Measurements from ENCODE around the gene PTPRC.

PTPRC gene

GRCh38 chr1:198741744-198742143 lies 102.9 kb downstream of the PTPRC start:
- Mint-ChIP-seq H3K4me1 (ENCODE audit: low read depth) (peaks cover 56% of the 10 kb centered on the region), H3K4me3 (no peak overlapping the region), H3K27me3 (no peaks in the 10 kb centered on the region), H3K36me3 (ENCODE audit: low read depth) (peaks cover 66% of the 10 kb centered on the region), H3K27ac (peak overlapping the region; percentile 68), H3K9me3 (peaks cover 13% of the 10 kb centered on the region)
- no peak for DNase-seq

DNA sequence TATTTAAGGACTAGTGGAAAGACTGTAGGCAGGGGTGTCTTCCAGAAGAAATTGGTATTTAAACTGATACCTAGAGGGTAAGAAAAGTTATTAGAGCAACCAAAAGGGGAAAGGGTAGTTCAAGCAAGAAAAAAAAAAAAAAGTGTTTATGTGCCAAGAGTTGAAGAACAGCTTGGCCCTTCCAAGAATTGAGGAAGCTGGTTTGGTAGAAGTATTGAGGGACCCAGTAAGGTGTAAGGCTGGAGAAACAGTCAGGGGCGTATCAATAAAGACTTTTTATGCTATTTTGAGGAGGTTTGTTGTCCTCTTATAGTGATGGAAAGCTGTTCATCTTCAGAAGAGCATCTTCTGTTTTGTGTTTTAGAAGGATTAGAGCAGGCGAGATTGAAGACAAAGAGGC lies 108.3 kb downstream of the PTPRC start:
- Mint-ChIP-seq H3K27ac (no peak overlapping the region), H3K27me3 (no peaks in the 10 kb centered on the region), H3K9me3 (no peaks in the 10 kb centered on the region), H3K4me3 (no peak overlapping the region), H3K4me1 (ENCODE audit: low read depth) (peaks cover 28% of the 10 kb centered on the region), H3K36me3 (ENCODE audit: low read depth) (peaks cover 40% of the 10 kb centered on the region)
- no peak for DNase-seq

DNA sequence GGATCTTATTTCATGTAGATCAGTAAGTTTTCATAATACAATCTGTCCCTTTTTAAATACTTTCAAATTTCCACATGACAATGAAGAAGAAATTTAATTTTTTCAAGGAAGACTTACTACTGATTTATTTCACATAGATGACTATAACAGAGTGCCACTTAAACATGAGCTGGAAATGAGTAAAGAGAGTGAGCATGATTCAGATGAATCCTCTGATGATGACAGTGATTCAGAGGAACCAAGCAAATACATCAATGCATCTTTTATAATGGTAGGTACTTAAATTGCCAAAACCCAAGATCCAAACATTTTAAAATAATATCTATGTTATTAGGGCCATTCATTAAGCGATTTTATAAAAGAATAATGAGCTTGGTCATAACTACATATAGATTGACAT lies 110.4 kb downstream of the PTPRC start:
- Mint-ChIP-seq H3K36me3 (ENCODE audit: low read depth) (peaks cover 47% of the 10 kb centered on the region), H3K4me3 (no peak overlapping the region), H3K9me3 (no peaks in the 10 kb centered on the region), H3K4me1 (ENCODE audit: low read depth) (peaks cover 18% of the 10 kb centered on the region), H3K27me3 (no peaks in the 10 kb centered on the region), H3K27ac (peak overlapping the region; percentile 33)
- no peak for DNase-seq

DNA sequence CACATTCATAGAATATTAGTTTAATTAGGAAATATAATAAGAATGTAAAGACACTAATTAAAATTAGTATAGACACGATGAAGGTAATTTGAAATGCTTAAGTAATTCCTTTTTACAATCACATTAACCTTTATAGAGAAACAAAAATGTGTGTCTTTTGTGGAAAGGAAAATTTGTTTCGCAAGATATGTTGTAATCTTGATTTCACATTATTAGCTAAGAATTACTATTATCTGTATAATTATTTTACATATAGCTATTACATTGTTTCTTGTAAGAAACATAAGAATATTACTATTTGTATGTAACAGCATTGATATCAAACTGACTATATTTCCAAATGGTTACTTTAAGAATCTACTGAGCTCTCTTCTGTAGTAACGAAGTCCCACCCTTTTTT lies 111.2 kb downstream of the PTPRC start:
- H3K4me1 Mint-ChIP-seq (ENCODE audit: low read depth) = peaks cover 18% of the 10 kb centered on the region
- H3K27me3 Mint-ChIP-seq = no peaks in the 10 kb centered on the region
- H3K9me3 Mint-ChIP-seq = no peaks in the 10 kb centered on the region
- DNase-seq = no peak
- no peak overlapping the region for H3K4me3 Mint-ChIP-seq
- no peak overlapping the region for H3K27ac Mint-ChIP-seq
- H3K36me3 Mint-ChIP-seq (ENCODE audit: low read depth) = peaks cover 55% of the 10 kb centered on the region

DNA sequence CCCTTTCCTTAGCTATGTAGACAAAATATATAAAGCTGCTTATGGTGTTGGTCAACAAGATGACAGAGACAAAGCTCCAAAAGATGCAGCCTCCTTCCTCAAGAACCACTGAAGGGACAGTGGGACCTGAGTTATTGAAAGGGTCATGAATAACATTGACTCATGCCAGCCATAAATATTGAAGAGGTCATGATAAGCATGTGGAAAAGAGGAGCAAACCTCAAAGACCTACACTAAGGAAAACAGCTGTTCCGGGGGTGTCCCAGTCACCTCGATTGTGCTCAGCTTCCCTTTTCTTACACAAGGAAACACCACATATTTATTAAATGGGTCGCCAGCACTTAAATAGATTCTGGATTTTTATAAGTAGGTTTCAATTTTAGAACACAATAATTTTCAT lies 112.9 kb downstream of the PTPRC start:
- Mint-ChIP-seq H3K4me1 (ENCODE audit: low read depth) (peaks cover 18% of the 10 kb centered on the region), H3K4me3 (no peak overlapping the region), H3K27ac (peak overlapping the region; percentile 76), H3K36me3 (ENCODE audit: low read depth) (peaks cover 69% of the 10 kb centered on the region), H3K9me3 (no peaks in the 10 kb centered on the region), H3K27me3 (no peaks in the 10 kb centered on the region)
- no peak for DNase-seq

GRCh38 chr1:198754670-198755069 lies 115.8 kb downstream of the PTPRC start:
- H3K27me3 Mint-ChIP-seq = no peaks in the 10 kb centered on the region
- no peak for DNase-seq
- no peak overlapping the region for H3K4me3 Mint-ChIP-seq
- H3K9me3 Mint-ChIP-seq = no peaks in the 10 kb centered on the region
- H3K27ac Mint-ChIP-seq = peak overlapping the region; percentile 79
- peaks cover 10% of the 10 kb centered on the region for H3K4me1 Mint-ChIP-seq (ENCODE audit: low read depth)
- peaks cover 68% of the 10 kb centered on the region for H3K36me3 Mint-ChIP-seq (ENCODE audit: low read depth)

DNA sequence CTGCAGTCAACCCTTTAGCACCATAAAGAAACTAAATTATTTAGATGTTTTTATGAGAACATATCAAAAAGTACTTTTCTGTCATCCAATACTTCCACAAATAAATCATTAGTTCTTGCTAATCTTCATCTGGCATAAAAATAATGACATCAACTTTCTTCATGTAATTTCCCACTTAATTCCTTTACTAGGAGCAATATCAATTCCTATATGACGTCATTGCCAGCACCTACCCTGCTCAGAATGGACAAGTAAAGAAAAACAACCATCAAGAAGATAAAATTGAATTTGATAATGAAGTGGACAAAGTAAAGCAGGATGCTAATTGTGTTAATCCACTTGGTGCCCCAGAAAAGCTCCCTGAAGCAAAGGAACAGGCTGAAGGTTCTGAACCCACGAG lies 116.9 kb downstream of the PTPRC start:
- Mint-ChIP-seq H3K36me3 (ENCODE audit: low read depth) (peaks cover 62% of the 10 kb centered on the region), H3K9me3 (peaks cover 4% of the 10 kb centered on the region), H3K4me3 (no peak overlapping the region), H3K4me1 (ENCODE audit: low read depth) (peaks cover 15% of the 10 kb centered on the region), H3K27ac (peak overlapping the region; percentile 14), H3K27me3 (no peaks in the 10 kb centered on the region)
- no peak for DNase-seq

DNA sequence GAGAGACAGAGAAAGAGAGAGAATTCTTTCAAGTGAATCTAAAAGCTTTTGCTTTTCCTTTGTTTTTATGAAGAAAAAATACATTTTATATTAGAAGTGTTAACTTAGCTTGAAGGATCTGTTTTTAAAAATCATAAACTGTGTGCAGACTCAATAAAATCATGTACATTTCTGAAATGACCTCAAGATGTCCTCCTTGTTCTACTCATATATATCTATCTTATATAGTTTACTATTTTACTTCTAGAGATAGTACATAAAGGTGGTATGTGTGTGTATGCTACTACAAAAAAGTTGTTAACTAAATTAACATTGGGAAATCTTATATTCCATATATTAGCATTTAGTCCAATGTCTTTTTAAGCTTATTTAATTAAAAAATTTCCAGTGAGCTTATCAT lies 117.6 kb downstream of the PTPRC start:
- H3K4me1 Mint-ChIP-seq (ENCODE audit: low read depth) = peaks cover 16% of the 10 kb centered on the region
- H3K27me3 Mint-ChIP-seq = no peaks in the 10 kb centered on the region
- peaks cover 4% of the 10 kb centered on the region for H3K9me3 Mint-ChIP-seq
- no peak overlapping the region for H3K4me3 Mint-ChIP-seq
- H3K27ac Mint-ChIP-seq = peak overlapping the region; percentile 64
- H3K36me3 Mint-ChIP-seq (ENCODE audit: low read depth) = peaks cover 54% of the 10 kb centered on the region
- no peak for DNase-seq

DNA sequence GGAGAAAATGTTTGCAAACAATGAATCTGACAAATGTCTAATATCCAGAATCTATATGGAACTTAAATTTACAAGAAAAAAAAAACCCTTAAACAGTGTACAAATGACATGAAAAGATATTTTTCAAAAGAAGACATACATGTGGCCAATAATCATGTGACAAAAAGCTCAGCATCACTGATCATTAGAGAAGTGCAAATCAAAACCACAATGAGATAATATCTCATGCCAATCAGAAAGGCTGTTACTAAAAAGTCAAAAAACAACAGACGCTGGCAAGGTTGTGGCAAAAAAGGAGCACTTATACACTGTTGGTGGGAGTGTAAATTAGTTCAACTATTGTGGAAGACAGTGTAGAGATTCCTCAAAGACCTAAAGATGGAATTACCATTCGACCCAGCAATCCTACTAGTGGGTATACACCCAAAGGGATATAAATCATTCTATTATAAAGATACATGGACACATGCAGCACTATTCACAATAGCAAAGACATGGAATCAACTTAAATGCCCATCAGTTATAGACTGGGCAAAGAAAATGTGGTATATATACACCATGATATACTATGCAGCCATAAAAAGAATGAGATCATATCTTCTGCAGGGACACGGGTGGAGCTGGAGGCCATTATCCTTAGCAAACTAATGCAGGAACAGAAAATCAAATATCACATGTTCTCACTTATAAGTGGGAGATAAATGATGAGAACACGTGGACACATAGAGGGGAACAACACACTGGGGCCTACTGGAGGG lies 123.2 kb downstream of the PTPRC start:
- no peak overlapping the region for H3K4me3 Mint-ChIP-seq
- no peak for DNase-seq
- H3K27ac Mint-ChIP-seq = peak overlapping the region; percentile 39
- no peaks in the 10 kb centered on the region for H3K27me3 Mint-ChIP-seq
- peaks cover 6% of the 10 kb centered on the region for H3K36me3 Mint-ChIP-seq (ENCODE audit: low read depth)
- H3K4me1 Mint-ChIP-seq (ENCODE audit: low read depth) = peaks cover 49% of the 10 kb centered on the region
- H3K9me3 Mint-ChIP-seq = peaks cover 4% of the 10 kb centered on the region

DNA sequence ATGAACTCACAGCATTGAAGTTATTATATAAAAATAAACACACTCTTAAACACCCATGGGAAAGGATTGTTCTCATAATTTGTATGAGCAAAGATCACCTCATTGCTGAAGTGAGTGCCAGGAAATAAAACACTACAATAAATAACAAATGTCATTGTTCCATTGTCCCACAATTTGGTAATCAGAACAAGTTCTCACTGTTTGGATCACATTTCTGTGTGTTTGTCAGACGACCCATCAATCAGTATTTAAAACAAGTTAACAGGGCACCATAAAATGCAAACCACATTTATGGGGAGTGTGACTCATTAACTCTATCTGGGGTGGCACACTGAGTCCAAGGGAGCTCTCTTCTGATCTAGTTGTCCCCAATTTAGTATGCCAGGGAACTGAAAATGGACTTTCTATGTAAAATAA lies 124.5 kb downstream of the PTPRC start:
- DNase-seq = no peak
- H3K4me3 Mint-ChIP-seq = no peak overlapping the region
- H3K9me3 Mint-ChIP-seq = peaks cover 4% of the 10 kb centered on the region
- H3K36me3 Mint-ChIP-seq (ENCODE audit: low read depth) = no peaks in the 10 kb centered on the region
- H3K4me1 Mint-ChIP-seq (ENCODE audit: low read depth) = peaks cover 49% of the 10 kb centered on the region
- H3K27ac Mint-ChIP-seq = no peak overlapping the region
- H3K27me3 Mint-ChIP-seq = no peaks in the 10 kb centered on the region

GRCh38 chr1:198764748-198765147 lies 125.9 kb downstream of the PTPRC start:
- Mint-ChIP-seq H3K9me3 (peaks cover 4% of the 10 kb centered on the region), H3K4me3 (no peak overlapping the region), H3K36me3 (ENCODE audit: low read depth) (no peaks in the 10 kb centered on the region), H3K4me1 (ENCODE audit: low read depth) (peaks cover 49% of the 10 kb centered on the region), H3K27me3 (no peaks in the 10 kb centered on the region), H3K27ac (no peak overlapping the region)
- no peak for DNase-seq

GRCh38 chr1:198765416-198765815 lies 126.6 kb downstream of the PTPRC start:
- Mint-ChIP-seq H3K27me3 (peaks cover 4% of the 10 kb centered on the region), H3K4me3 (no peak overlapping the region), H3K4me1 (ENCODE audit: low read depth) (peaks cover 44% of the 10 kb centered on the region), H3K9me3 (no peaks in the 10 kb centered on the region), H3K27ac (no peak overlapping the region), H3K36me3 (ENCODE audit: low read depth) (no peaks in the 10 kb centered on the region)
- no peak for DNase-seq

DNA sequence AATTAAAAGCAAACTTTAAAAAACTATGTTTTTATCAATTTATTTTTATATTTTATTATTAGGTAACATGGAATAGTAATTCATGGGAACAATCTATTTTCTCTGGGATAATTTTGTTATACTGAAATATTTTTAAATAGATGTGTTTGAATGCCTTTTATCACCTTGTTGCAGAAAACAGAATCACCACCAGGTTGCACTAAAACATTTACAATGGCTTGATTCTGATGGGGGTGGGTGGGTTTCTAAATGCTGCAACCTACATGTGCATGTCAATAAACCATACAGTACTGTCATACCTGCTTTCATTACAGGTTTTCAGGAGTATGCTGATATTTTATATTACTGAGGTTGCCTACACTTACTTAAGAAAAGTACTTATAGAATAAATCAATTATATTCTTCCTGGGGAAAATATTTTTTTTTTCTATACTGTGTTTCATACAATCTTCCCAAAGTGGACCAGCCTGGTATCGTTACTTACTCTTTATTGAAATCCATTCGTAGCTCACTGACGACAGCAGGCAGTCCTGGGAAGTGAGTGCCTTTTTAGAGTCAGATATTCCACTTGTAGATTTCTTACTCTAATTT lies 132.8 kb downstream of the PTPRC start:
- DNase-seq = no peak
- H3K36me3 Mint-ChIP-seq (ENCODE audit: low read depth) = no peaks in the 10 kb centered on the region
- no peak overlapping the region for H3K4me3 Mint-ChIP-seq
- H3K4me1 Mint-ChIP-seq (ENCODE audit: low read depth) = peaks cover 6% of the 10 kb centered on the region
- peaks cover 4% of the 10 kb centered on the region for H3K27me3 Mint-ChIP-seq
- no peaks in the 10 kb centered on the region for H3K9me3 Mint-ChIP-seq
- H3K27ac Mint-ChIP-seq = no peak overlapping the region

- Mint-ChIP-seq H3K36me3 (ENCODE audit: low read depth) (no peaks in the 10 kb centered on the region), H3K27me3 (peaks cover 4% of the 10 kb centered on the region), H3K4me3 (no peak overlapping the region), H3K9me3 (no peaks in the 10 kb centered on the region), H3K4me1 (ENCODE audit: low read depth) (peaks cover 9% of the 10 kb centered on the region), H3K27ac (no peak overlapping the region)
- no peak for DNase-seq
Observed at GRCh38 chr1:198772626-198773025, 133.8 kb downstream of the PTPRC start.

DNA sequence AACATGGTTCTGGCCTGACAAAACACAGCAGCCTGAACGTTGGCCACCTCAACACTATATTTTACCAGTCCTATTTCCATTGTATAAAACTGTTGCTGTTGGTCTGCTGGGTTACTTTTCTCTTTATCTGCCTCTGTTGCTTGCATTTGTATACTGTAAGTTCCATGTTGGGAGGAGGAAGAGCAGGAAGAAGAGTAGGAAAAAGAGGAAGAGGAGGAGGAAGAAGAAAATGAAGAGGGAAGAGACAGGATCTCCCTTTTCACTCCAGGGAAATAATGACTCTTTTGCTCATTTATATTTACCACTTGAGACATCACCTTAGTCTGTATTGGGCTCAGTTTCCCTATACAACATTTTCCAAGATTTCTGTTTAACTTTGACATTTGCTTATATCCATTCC lies 134.2 kb downstream of the PTPRC start:
- peaks cover 4% of the 10 kb centered on the region for H3K27me3 Mint-ChIP-seq
- no peak overlapping the region for H3K4me3 Mint-ChIP-seq
- no peaks in the 10 kb centered on the region for H3K9me3 Mint-ChIP-seq
- no peak overlapping the region for H3K27ac Mint-ChIP-seq
- DNase-seq = no peak
- no peaks in the 10 kb centered on the region for H3K36me3 Mint-ChIP-seq (ENCODE audit: low read depth)
- peaks cover 9% of the 10 kb centered on the region for H3K4me1 Mint-ChIP-seq (ENCODE audit: low read depth)

All from activated T-cell treated with anti-CD3 and anti-CD28 coated beads, Interleukin-2, amount 50 U/mL, for 24 hours (primary cell).